Rectal smooth muscle tissue (tissue), 1 donor: ENCODE results near the gene UQCRH.
A peak's percentile ranks its signal among the peaks of the same experiment; 100 is the strongest.

Experiments
- H3K27ac ChIP-seq: one replicate; pipeline ENCODE4 v1.7.0; 2013; ENCODE audit warnings: low read depth, low read length, inconsistent platforms
- H3K27me3 ChIP-seq: one replicate; pipeline ENCODE4 v1.7.0; 2013; ENCODE audit warnings: low read length; ENCODE audit not compliant: control insufficient read depth, insufficient read depth
- H3K36me3 ChIP-seq: one replicate; pipeline ENCODE4 v1.7.0; 2013; ENCODE audit warnings: low read length; ENCODE audit not compliant: control insufficient read depth, insufficient read depth
- H3K4me1 ChIP-seq: one replicate; pipeline ENCODE4 v1.7.0; 2013; ENCODE audit warnings: low read length; ENCODE audit not compliant: control insufficient read depth, insufficient read depth
- H3K4me3 ChIP-seq: one replicate; pipeline ENCODE4 v1.7.0; 2013; ENCODE audit warnings: low read length
- H3K9ac ChIP-seq: one replicate; pipeline ENCODE4 v1.7.0; 2013; ENCODE audit warnings: low read length

The UQCRH gene

GRCh38 chr1:46284058-46284457 lies 19.4 kb upstream of the UQCRH start:
- Histone ChIP-seq H3K4me1 (no peaks in the 10 kb centered on the region), H3K4me3 (no peak overlapping the region), H3K36me3 (peaks cover 33% of the 10 kb centered on the region), H3K27ac (no peak overlapping the region), H3K27me3 (no peaks in the 10 kb centered on the region), H3K9ac (no peak overlapping the region)

GRCh38 chr1:46284597-46285564 lies 18.6 kb upstream of the UQCRH start:
- peaks cover 30% of the 10 kb centered on the region for H3K36me3 ChIP-seq
- no peak overlapping the region for H3K4me3 ChIP-seq
- H3K27ac ChIP-seq: no peak overlapping the region
- no peaks in the 10 kb centered on the region for H3K27me3 ChIP-seq
- H3K4me1 ChIP-seq: no peaks in the 10 kb centered on the region
- no peak overlapping the region for H3K9ac ChIP-seq

- no peak overlapping the region for H3K4me3 ChIP-seq
- H3K36me3 ChIP-seq: peaks cover 20% of the 10 kb centered on the region
- no peak overlapping the region for H3K27ac ChIP-seq
- no peaks in the 10 kb centered on the region for H3K27me3 ChIP-seq
- no peak overlapping the region for H3K9ac ChIP-seq
- no peaks in the 10 kb centered on the region for H3K4me1 ChIP-seq
These were observed 17.6 kb upstream of the UQCRH start for GRCh38 chr1:46285730-46286477.

- H3K36me3 ChIP-seq: peaks cover 20% of the 10 kb centered on the region
- H3K27ac ChIP-seq: no peak overlapping the region
- no peaks in the 10 kb centered on the region for H3K4me1 ChIP-seq
These were observed 14.9 kb upstream of the UQCRH start for GRCh38 chr1:46288485-46289133.

DNA sequence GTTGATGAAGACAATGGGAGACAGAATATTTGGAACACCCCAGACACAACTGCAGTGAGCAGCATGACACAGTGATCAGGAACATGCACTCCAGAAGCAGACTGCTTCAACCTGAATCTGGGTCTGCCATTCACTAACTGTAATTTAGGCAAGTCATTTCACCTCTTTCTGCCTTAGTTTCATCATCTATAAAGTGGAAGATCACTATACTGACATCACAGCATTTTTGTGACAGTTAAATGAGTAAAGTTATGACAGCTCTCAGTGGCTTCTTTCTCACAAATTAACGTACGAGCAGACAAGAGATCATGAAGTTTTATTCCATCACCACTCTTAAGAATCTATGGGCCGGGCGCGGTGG lies 14.4 kb upstream of the UQCRH start:
- H3K4me3 ChIP-seq: no peak overlapping the region
- no peak overlapping the region for H3K27ac ChIP-seq
- no peak overlapping the region for H3K9ac ChIP-seq
- H3K4me1 ChIP-seq: no peaks in the 10 kb centered on the region
- H3K27me3 ChIP-seq: no peaks in the 10 kb centered on the region
- peaks cover 22% of the 10 kb centered on the region for H3K36me3 ChIP-seq

More at GRCh38 chr1:46288485-46289133, 14.9 kb upstream of the UQCRH start:
- no peak overlapping the region for H3K4me3 ChIP-seq
- H3K27me3 ChIP-seq: no peaks in the 10 kb centered on the region
- H3K9ac ChIP-seq: no peak overlapping the region

- Histone ChIP-seq H3K9ac (no peak overlapping the region), H3K36me3 (peaks cover 19% of the 10 kb centered on the region), H3K4me3 (no peak overlapping the region), H3K27me3 (no peaks in the 10 kb centered on the region), H3K27ac (no peak overlapping the region), H3K4me1 (no peaks in the 10 kb centered on the region)
These were observed 13.5 kb upstream of the UQCRH start for GRCh38 chr1:46289976-46290375.

DNA sequence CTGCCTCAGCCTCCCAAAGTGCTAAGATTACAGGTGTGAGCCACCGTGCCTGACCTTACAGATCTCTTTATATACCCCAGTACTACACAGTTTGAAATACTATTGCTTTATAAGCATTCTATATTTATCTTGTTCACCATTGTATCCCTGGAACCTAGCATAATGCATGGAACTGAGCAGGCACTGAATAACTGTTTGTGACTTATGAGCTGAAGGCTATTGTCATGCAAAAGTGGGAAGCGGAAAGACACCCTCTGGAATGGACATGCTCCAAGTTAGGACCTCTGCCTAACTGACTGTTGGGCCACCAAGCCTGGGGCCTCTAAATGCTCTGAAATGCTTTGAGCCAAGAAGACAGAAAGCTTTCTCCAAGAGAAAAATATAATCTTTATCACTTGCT lies 8.2 kb upstream of the UQCRH start:
- no peak overlapping the region for H3K9ac ChIP-seq
- H3K27ac ChIP-seq: no peak overlapping the region
- peaks cover 3% of the 10 kb centered on the region for H3K4me1 ChIP-seq
- H3K4me3 ChIP-seq: no peak overlapping the region
- no peaks in the 10 kb centered on the region for H3K27me3 ChIP-seq
- H3K36me3 ChIP-seq: peaks cover 12% of the 10 kb centered on the region

- peaks cover 15% of the 10 kb centered on the region for H3K4me1 ChIP-seq
- H3K27me3 ChIP-seq: no peaks in the 10 kb centered on the region
- H3K27ac ChIP-seq: no peak overlapping the region
- H3K4me3 ChIP-seq: no peak overlapping the region
- peaks cover 11% of the 10 kb centered on the region for H3K36me3 ChIP-seq
- no peak overlapping the region for H3K9ac ChIP-seq
These were observed 5.1 kb upstream of the UQCRH start for GRCh38 chr1:46298387-46298786.

- Histone ChIP-seq H3K36me3 (peaks cover 3% of the 10 kb centered on the region), H3K27ac (peak overlapping the region; percentile 98), H3K4me3 (peak overlapping the region; percentile 81), H3K27me3 (no peaks in the 10 kb centered on the region), H3K4me1 (peaks cover 17% of the 10 kb centered on the region), H3K9ac (peak overlapping the region; percentile 99)
These were observed 2.7 kb upstream of the UQCRH start for GRCh38 chr1:46300673-46301405.

DNA sequence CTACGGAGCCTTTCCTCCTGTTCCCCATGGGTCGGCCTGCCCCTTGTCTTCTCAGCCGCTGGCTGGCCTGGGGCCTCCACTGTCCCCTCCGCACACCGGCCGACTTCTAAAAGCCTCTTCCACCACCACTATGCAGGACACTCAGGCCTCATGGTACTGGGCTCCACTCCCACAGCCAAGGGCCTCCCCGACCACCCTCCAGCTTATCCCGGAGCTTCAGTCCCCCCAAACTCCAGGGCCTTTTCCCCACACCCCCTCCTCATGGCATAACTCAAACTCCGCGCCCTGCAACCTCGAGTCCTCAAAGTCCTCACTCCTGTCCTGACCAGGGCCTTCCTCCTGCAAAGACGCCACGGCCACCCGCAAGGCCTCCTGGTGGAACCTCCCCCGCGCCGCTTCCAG lies 2.1 kb upstream of the UQCRH start:
- Histone ChIP-seq H3K4me1 (peaks cover 17% of the 10 kb centered on the region), H3K27ac (peak overlapping the region; percentile 98), H3K27me3 (no peaks in the 10 kb centered on the region), H3K4me3 (peak overlapping the region; percentile 81), H3K36me3 (peaks cover 3% of the 10 kb centered on the region), H3K9ac (peak overlapping the region; percentile 99)

DNA sequence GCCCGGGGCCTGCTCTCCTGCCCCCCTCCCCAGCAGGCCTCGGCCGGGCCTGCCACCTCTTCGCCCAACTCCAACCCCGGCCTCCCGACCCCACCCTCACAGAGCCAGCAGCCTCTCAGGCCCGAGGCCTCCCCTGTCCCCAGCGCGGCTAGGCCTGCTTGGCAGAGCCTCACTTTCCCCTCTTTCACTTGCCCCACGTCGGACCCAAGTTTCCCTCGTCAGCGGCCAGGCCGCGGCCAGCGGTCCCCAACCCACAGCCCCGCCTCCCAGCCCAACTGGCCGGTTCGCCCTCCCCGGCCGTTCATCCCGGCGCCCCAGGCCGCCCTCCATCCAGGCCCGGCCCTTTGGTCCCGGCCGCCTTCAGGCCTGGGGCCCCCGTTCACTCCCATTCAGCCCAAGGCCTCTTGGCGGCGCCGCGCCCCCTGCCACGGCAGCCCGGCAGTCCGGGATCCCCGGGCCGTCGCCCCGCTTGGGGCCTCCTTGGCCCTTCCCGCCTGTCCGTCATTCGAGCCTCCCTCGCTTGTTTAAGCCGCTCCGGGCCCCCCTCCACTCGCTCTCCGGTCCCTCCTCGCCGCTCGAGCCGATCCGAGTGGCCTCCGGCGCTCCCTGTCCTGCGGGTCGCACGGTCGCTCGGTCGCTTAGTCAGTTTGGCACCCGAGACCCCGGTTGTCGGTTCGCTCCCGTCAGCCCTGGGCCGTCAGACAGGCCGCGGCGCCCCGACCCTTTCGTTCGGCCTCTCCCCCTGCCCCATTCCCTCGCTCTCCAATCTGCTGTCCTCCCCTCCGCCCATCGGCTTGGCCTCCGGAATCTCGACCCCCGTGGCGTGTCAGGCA lies 1.5 kb upstream of the UQCRH start:
- Histone ChIP-seq H3K27ac (peak overlapping the region; percentile 98), H3K27me3 (no peaks in the 10 kb centered on the region), H3K36me3 (no peaks in the 10 kb centered on the region), H3K9ac (peak overlapping the region; percentile 99), H3K4me3 (peak overlapping the region; percentile 81), H3K4me1 (peaks cover 17% of the 10 kb centered on the region)
